ENCODE data around the gene STAT1. TPM values are rescaled to one million over a fixed set of nuclear protein-coding genes. Genes with fewer than 3 reads are reported as not detected.

The STAT1 gene
- total RNA-seq, 1 donor from 2014 or later = 35.6 TPM

DNA sequence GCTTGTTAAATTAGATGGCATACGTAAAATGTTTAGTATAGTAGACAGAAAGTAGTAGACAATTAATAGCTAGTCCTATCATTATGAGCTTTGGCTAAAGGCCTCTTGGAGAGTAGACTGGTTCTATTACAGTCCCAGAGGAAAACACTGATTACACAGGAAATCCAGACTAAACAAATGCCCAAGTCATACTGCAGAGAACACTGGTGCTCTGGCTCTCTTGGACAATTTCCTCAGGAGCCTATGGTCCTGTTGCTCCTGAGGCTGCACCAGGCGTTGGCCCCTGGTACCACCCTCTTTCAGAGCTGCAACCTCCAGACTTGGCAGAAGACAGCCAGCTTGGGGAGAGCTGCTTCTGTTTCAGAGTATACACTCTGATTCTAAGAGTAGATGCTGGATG lies 41.8 kb downstream of the STAT1 start:
- TF ChIP-seq POLR2AphosphoS5 (IDR thresholded peaks at IDR 0.05; ENCODE audit: insufficient read depth in 1 of 2, low read depth in 1 of 2) (no peak), POLR2A (IDR thresholded peaks at IDR 0.05) (no peak)
- TF ChIP-seq, protein P1, sequence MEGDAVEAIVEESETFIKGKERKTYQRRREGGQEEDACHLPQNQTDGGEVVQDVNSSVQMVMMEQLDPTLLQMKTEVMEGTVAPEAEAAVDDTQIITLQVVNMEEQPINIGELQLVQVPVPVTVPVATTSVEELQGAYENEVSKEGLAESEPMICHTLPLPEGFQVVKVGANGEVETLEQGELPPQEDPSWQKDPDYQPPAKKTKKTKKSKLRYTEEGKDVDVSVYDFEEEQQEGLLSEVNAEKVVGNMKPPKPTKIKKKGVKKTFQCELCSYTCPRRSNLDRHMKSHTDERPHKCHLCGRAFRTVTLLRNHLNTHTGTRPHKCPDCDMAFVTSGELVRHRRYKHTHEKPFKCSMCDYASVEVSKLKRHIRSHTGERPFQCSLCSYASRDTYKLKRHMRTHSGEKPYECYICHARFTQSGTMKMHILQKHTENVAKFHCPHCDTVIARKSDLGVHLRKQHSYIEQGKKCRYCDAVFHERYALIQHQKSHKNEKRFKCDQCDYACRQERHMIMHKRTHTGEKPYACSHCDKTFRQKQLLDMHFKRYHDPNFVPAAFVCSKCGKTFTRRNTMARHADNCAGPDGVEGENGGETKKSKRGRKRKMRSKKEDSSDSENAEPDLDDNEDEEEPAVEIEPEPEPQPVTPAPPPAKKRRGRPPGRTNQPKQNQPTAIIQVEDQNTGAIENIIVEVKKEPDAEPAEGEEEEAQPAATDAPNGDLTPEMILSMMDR (IDR thresholded peaks at IDR 0.05) = no peak

GRCh38 chr2:190970873-190971506 lies 43.0 kb downstream of the STAT1 start:
- intact Hi-C loops (cut with DNase I) = no loop called here
- no peaks in the 10 kb centered on the region for H3K9me3 ChIP-seq
- H3K36me3 ChIP-seq = peaks cover 0 to 58% of the 10 kb centered on the region in 2 donors
- no peak overlapping the region for H3K27ac ChIP-seq
- H3K4me3 ChIP-seq = no peak overlapping the region
- no peaks in the 10 kb centered on the region for H3K27me3 ChIP-seq
- DNase-seq (ENCODE audit: extremely low spot score in 2 of 2) = no peak
- TF ChIP-seq, protein P1 (IDR thresholded peaks at IDR 0.05) = no peak
- TF ChIP-seq POLR2AphosphoS5 (IDR thresholded peaks at IDR 0.05; ENCODE audit: insufficient read depth in 1 of 2, low read depth in 1 of 2) = no peak
- no peak for TF ChIP-seq POLR2A (IDR thresholded peaks at IDR 0.05)
- no peaks in the 10 kb centered on the region for H3K4me1 ChIP-seq

More for the DNA sequence above, 41.8 kb downstream of the STAT1 start:
- H3K4me1 ChIP-seq = no peaks in the 10 kb centered on the region
- no peak overlapping the region for H3K4me3 ChIP-seq
- no peaks in the 10 kb centered on the region for H3K9me3 ChIP-seq
- no peak for DNase-seq (ENCODE audit: extremely low spot score in 2 of 2)
- H3K36me3 ChIP-seq = peaks cover 0 to 62% of the 10 kb centered on the region in 2 donors
- H3K27me3 ChIP-seq = no peaks in the 10 kb centered on the region
- no peak overlapping the region for H3K27ac ChIP-seq
- intact Hi-C loops (cut with DNase I) = no loop called here

GRCh38 chr2:190970160-190970559 lies 43.8 kb downstream of the STAT1 start:
- no peak for DNase-seq (ENCODE audit: extremely low spot score in 2 of 2)
- intact Hi-C loops (cut with DNase I) = no loop called here

DNA sequence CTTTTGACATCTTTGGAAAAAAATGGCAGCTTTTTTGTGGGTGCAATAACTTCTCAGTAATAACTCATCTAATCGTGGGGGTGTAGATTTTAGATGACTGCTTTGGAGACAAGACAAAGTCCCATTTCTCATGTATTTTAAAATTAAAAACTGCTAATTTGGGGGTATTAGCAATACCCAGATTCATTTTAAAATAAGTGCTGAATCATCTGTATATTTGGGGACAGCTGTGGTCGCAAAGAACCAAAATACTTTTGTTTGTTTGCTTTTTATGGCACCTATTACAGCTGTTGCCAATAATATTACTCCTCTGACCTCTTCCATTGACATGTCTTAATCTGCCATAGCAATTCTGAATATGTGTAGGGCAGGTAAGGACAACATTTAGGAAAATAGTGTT lies 45.4 kb downstream of the STAT1 start:
- Histone ChIP-seq H3K27me3 (no peaks in the 10 kb centered on the region), H3K4me1 (no peaks in the 10 kb centered on the region), H3K27ac (no peak overlapping the region), H3K4me3 (no peak overlapping the region), H3K36me3 (peaks cover 0 to 37% of the 10 kb centered on the region in 2 donors), H3K9me3 (no peaks in the 10 kb centered on the region)
- no peak for DNase-seq (ENCODE audit: extremely low spot score in 2 of 2)
- TF ChIP-seq, protein P1 (IDR thresholded peaks at IDR 0.05) = no peak
- no peak for TF ChIP-seq POLR2A (IDR thresholded peaks at IDR 0.05)
- TF ChIP-seq POLR2AphosphoS5 (IDR thresholded peaks at IDR 0.05; ENCODE audit: insufficient read depth in 1 of 2, low read depth in 1 of 2) = no peak
- intact Hi-C loops (cut with DNase I) = no loop called here

More at GRCh38 chr2:190970160-190970559, 43.8 kb downstream of the STAT1 start:
- TF ChIP-seq, protein P1 (IDR thresholded peaks at IDR 0.05) = no peak
- no peak for TF ChIP-seq POLR2AphosphoS5 (IDR thresholded peaks at IDR 0.05; ENCODE audit: insufficient read depth in 1 of 2, low read depth in 1 of 2)
- no peak for TF ChIP-seq POLR2A (IDR thresholded peaks at IDR 0.05)
- peaks cover 0 to 51% of the 10 kb centered on the region in 2 donors for H3K36me3 ChIP-seq
- no peak overlapping the region for H3K4me3 ChIP-seq
- H3K27me3 ChIP-seq = no peaks in the 10 kb centered on the region
- H3K4me1 ChIP-seq = no peaks in the 10 kb centered on the region
- no peaks in the 10 kb centered on the region for H3K9me3 ChIP-seq
- no peak overlapping the region for H3K27ac ChIP-seq

GRCh38 chr2:190965580-190966222 lies 48.3 kb downstream of the STAT1 start:
- H3K4me1 ChIP-seq = no peaks in the 10 kb centered on the region
- intact Hi-C loops (cut with DNase I) = no loop called here
- H3K4me3 ChIP-seq = no peak overlapping the region
- peaks cover 0 to 13% of the 10 kb centered on the region in 2 donors for H3K36me3 ChIP-seq
- no peaks in the 10 kb centered on the region for H3K9me3 ChIP-seq
- no peaks in the 10 kb centered on the region for H3K27me3 ChIP-seq
- TF ChIP-seq POLR2A (IDR thresholded peaks at IDR 0.05) (no peak), POLR2AphosphoS5 (IDR thresholded peaks at IDR 0.05; ENCODE audit: insufficient read depth in 1 of 2, low read depth in 1 of 2) (no peak)
- TF ChIP-seq, protein P1 (IDR thresholded peaks at IDR 0.05) = no peak
- no peak overlapping the region for H3K27ac ChIP-seq
- no peak for DNase-seq (ENCODE audit: extremely low spot score in 2 of 2)

All from vagina (tissue), 2 donors.